HEK293T (cell line): ENCODE measurements around the gene PELI2.

Source experiments
- CTCF ChIA-PET: fragments of 350-600 bp; formaldehyde crosslinking; extraction: SDS; loops from one replicate; lab custom pipeline; 2021; ENCODE audit warnings: antibody characterized with exemption, inconsistent platforms; lab: Yijun Ruan, JAX
- POLR2A ChIA-PET: fragments of 350-600 bp; formaldehyde crosslinking; extraction: SDS; loops from one replicate; lab custom pipeline; 2020; ENCODE audit warnings: antibody characterized with exemption, inconsistent platforms; lab: Yijun Ruan, JAX
- DNase-seq: peaks from one replicate; pipeline ENCODE4 v3.0.0; 2012; ENCODE audit warnings: mixed read lengths; ENCODE audit errors: extremely low spot score
- ARNT ChIP-seq: fragments of 450-650 bp; IDR thresholded peaks from 2 replicates; pipeline ENCODE4 v1.6.1; 2017; ENCODE audit warnings: mild to moderate bottlenecking
- BHLHE40 ChIP-seq: fragments of 450-650 bp; IDR thresholded peaks from 2 replicates; pipeline ENCODE4 v1.6.1; 2016; ENCODE audit warnings: mild to moderate bottlenecking, moderate library complexity, borderline replicate concordance
- CTBP1 ChIP-seq: fragments of 450-650 bp; IDR thresholded peaks from 2 replicates; pipeline ENCODE4 v1.6.1; 2016; ENCODE audit warnings: borderline replicate concordance
- ELF4 ChIP-seq: fragments of 450-650 bp; IDR thresholded peaks from 2 replicates; pipeline ENCODE4 v1.6.1; 2017; ENCODE audit warnings: antibody characterized with exemption
- FOXA1 ChIP-seq: fragments of 450-650 bp; IDR thresholded peaks from 2 replicates; pipeline ENCODE4 v1.6.1; 2016; ENCODE audit warnings: mild to moderate bottlenecking
- FOXK2 ChIP-seq: fragments of 450-650 bp; IDR thresholded peaks from 2 replicates; pipeline ENCODE4 v1.6.1; 2016; ENCODE audit warnings: mild to moderate bottlenecking
- FOXM1 ChIP-seq: fragments of 450-650 bp; IDR thresholded peaks from 2 replicates; pipeline ENCODE4 v1.6.1; 2017; ENCODE audit warnings: mild to moderate bottlenecking, borderline replicate concordance
- HDGF ChIP-seq: fragments of 450-650 bp; IDR thresholded peaks from 2 replicates; pipeline ENCODE4 v1.6.1; 2017; ENCODE audit warnings: antibody characterized with exemption, borderline replicate concordance
- L3MBTL2 ChIP-seq: fragments of 450-650 bp; conservative IDR thresholded peaks from 2 replicates; pipeline ENCODE4 v1.6.1; 2016; ENCODE audit warnings: mild to moderate bottlenecking
- LEF1 ChIP-seq: fragments of 450-650 bp; IDR thresholded peaks from 2 replicates; pipeline ENCODE4 v1.6.1; 2017; ENCODE audit warnings: mild to moderate bottlenecking, borderline replicate concordance
- NFRKB ChIP-seq: fragments of 450-650 bp; IDR thresholded peaks from 2 replicates; pipeline ENCODE4 v1.6.1; 2016; ENCODE audit warnings: mild to moderate bottlenecking, moderate library complexity
- SP1 ChIP-seq: fragments of 450-650 bp; IDR thresholded peaks from 2 replicates; pipeline ENCODE4 v1.6.1; 2017
- SUZ12 ChIP-seq: fragments of 450-650 bp; IDR thresholded peaks from 2 replicates; pipeline ENCODE4 v1.6.1; 2016; ENCODE audit warnings: mild to moderate bottlenecking
- TARDBP ChIP-seq: fragments of 450-650 bp; IDR thresholded peaks from 2 replicates; pipeline ENCODE4 v1.6.1; 2016
- ZNF384 ChIP-seq: fragments of 450-650 bp; IDR thresholded peaks from 2 replicates; pipeline ENCODE4 v1.6.1; 2016
- TF ChIP-seq, protein P1 (sequence below): fragments of 450-650 bp; IDR thresholded peaks from 2 replicates; pipeline ENCODE4 v1.6.1; 2016

Gene PELI2

GRCh38 chr14:56189307-56189706, 71.1 kb downstream of the PELI2 start:
- no peak for DNase-seq
- ChIA-PET POLR2A (no interaction called here), CTCF (no interaction called here)
- TF ChIP-seq SUZ12 (no peak), LEF1 (no peak), ARNT (no peak)

GRCh38 chr14:56193347-56193746, 75.1 kb downstream of the PELI2 start:
- no peak for TF ChIP-seq L3MBTL2
- no peak for TF ChIP-seq ZNF384
- no peak for TF ChIP-seq NFRKB
- TF ChIP-seq BHLHE40, result no peak
- TF ChIP-seq FOXA1, result no peak
- no peak for TF ChIP-seq FOXM1
- no peak for TF ChIP-seq CTBP1
- ChIA-PET CTCF (interaction anchor here (0.6 kb wide), 1 partner anchor 12 kb away, joined by 3 read pairs; no protein-coding TSS in a partner anchor), POLR2A (no interaction called here)

GRCh38 chr14:56194042-56194441, 75.8 kb downstream of the PELI2 start:
- DNase-seq, result no peak
- ChIA-PET POLR2A (no interaction called here), CTCF (interaction anchor here (0.6 kb wide), 1 partner anchor 12 kb away, joined by 3 read pairs; no protein-coding TSS in a partner anchor)
- TF ChIP-seq LEF1 (no peak), SUZ12 (no peak)

More at GRCh38 chr14:56193347-56193746, 75.1 kb downstream of the PELI2 start:
- DNase-seq, result no peak

- DNase-seq, result no peak
- POLR2A ChIA-PET, result interaction anchor here (0.6 kb wide), 1 partner anchor 14 kb away, joined by 3 read pairs; no protein-coding TSS in a partner anchor
- no peak for TF ChIP-seq CTBP1
- no peak for TF ChIP-seq ZNF384
- TF ChIP-seq FOXM1, result no peak
- TF ChIP-seq HDGF, result no peak
- no peak for TF ChIP-seq TARDBP
- TF ChIP-seq L3MBTL2, result no peak
- no peak for TF ChIP-seq FOXK2
- TF ChIP-seq, protein P1, sequence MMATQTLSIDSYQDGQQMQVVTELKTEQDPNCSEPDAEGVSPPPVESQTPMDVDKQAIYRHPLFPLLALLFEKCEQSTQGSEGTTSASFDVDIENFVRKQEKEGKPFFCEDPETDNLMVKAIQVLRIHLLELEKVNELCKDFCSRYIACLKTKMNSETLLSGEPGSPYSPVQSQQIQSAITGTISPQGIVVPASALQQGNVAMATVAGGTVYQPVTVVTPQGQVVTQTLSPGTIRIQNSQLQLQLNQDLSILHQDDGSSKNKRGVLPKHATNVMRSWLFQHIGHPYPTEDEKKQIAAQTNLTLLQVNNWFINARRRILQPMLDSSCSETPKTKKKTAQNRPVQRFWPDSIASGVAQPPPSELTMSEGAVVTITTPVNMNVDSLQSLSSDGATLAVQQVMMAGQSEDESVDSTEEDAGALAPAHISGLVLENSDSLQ, result no peak
- TF ChIP-seq ARNT, result no peak
- TF ChIP-seq SUZ12, result no peak
- no peak for TF ChIP-seq FOXA1
- TF ChIP-seq NFRKB, result no peak
- no peak for TF ChIP-seq BHLHE40
- TF ChIP-seq ELF4, result no peak
- TF ChIP-seq SP1, result no peak
- CTCF ChIA-PET, result interaction anchor here (0.8 kb wide), 1 partner anchor 22 kb away, joined by 3 read pairs; no protein-coding TSS in a partner anchor
Measured at GRCh38 chr14:56195223-56195622, 77.0 kb downstream of the PELI2 start.

- TF ChIP-seq FOXK2 (no peak), ZNF384 (no peak)
- POLR2A ChIA-PET, result no interaction called here
- CTCF ChIA-PET, result no interaction called here
- DNase-seq, result no peak
Measured at GRCh38 chr14:56195704-56196103, 77.5 kb downstream of the PELI2 start.

DNA sequence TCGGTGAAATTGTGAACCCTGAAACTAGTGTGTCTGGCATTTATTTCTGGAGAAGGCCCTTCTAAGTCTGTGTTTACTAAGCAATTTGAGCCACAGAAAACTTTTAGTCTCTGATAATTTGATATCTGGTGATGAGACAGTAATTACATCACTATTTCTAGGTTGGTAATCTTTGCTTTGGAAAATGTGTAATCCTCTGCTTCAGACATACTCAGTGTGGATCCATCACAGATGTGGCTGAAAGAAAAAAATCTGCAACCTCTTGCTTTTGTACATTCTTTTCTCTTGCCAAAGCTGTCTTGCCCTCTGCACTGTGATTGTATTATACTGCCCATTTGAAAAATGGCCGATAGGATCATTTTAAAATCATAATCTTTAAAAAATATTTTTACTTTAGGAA, 78.1 kb downstream of the PELI2 start:
- ChIA-PET CTCF (no interaction called here), POLR2A (no interaction called here)
- no peak for DNase-seq
- TF ChIP-seq FOXM1, result no peak
- TF ChIP-seq BHLHE40, result no peak
- no peak for TF ChIP-seq LEF1
- TF ChIP-seq, protein P1, result no peak
- no peak for TF ChIP-seq FOXA1
- no peak for TF ChIP-seq ELF4
- no peak for TF ChIP-seq ARNT
- no peak for TF ChIP-seq NFRKB
- TF ChIP-seq TARDBP, result no peak

- no peak for TF ChIP-seq LEF1
- POLR2A ChIA-PET, result no interaction called here
- CTCF ChIA-PET, result no interaction called here
Measured at GRCh38 chr14:56197150-56197549, 78.9 kb downstream of the PELI2 start.

GRCh38 chr14:56198438-56198837, 80.2 kb downstream of the PELI2 start:
- no peak for DNase-seq
- ChIA-PET CTCF (no interaction called here), POLR2A (no interaction called here)
- TF ChIP-seq L3MBTL2, result no peak
- TF ChIP-seq TARDBP, result no peak
- TF ChIP-seq, protein P1, result no peak
- no peak for TF ChIP-seq FOXA1
- no peak for TF ChIP-seq NFRKB
- TF ChIP-seq FOXM1, result no peak
- no peak for TF ChIP-seq BHLHE40
- no peak for TF ChIP-seq ARNT

More at GRCh38 chr14:56197150-56197549, 78.9 kb downstream of the PELI2 start:
- DNase-seq, result no peak
